CD1c-positive myeloid dendritic cell (primary cell): ENCODE measurements around the gene RALA.
"Not testable (repeated sequence)": the region's sequence is repeated elsewhere in the genome, so short reads cannot be mapped to it uniquely, and the experiment has no call there.

Source experiments
- DNase-seq: peaks from one replicate; pipeline ENCODE4 v3.0.0-alpha.2; 2016; ENCODE audit errors: extremely low spot score

RALA gene

GRCh38 chr7:39727231-39728012, 104.0 kb downstream of the RALA start:
- DNase-seq, result peak; percentile 91

- peak; percentile 99 for DNase-seq
Observed at GRCh38 chr7:39732837-39733804, 109.7 kb downstream of the RALA start.

- peak; percentile 72 for DNase-seq
Observed at GRCh38 chr7:39733881-39734632, 110.7 kb downstream of the RALA start.

GRCh38 chr7:39734633-39735004, 111.2 kb downstream of the RALA start:
- DNase-seq, result no peak

- no peak for DNase-seq
Observed at GRCh38 chr7:39735903-39736302, 112.5 kb downstream of the RALA start.

- DNase-seq, result peak; percentile 76
Observed at GRCh38 chr7:39741942-39742623, 118.7 kb downstream of the RALA start.

- no peak for DNase-seq
Observed at GRCh38 chr7:39744620-39745019, 121.2 kb downstream of the RALA start.

- no peak for DNase-seq
Observed at GRCh38 chr7:39745320-39745719, 121.9 kb downstream of the RALA start.

- peak; percentile 68 for DNase-seq
Observed at GRCh38 chr7:39746103-39746819, 122.9 kb downstream of the RALA start.

- DNase-seq, result no peak
Observed at GRCh38 chr7:39749177-39749576, 125.8 kb downstream of the RALA start.

- no peak for DNase-seq
Observed at GRCh38 chr7:39749717-39750116, 126.3 kb downstream of the RALA start.

GRCh38 chr7:39750253-39751077, 127.1 kb downstream of the RALA start:
- no peak for DNase-seq

GRCh38 chr7:39753237-39753636, 129.9 kb downstream of the RALA start:
- DNase-seq, result not testable (repeated sequence)

GRCh38 chr7:39753823-39754325, 130.5 kb downstream of the RALA start:
- DNase-seq, result no peak

GRCh38 chr7:39754326-39755120, 131.2 kb downstream of the RALA start:
- no peak for DNase-seq

GRCh38 chr7:39757604-39758003, 134.2 kb downstream of the RALA start:
- no peak for DNase-seq
